ENCODE measurements around the gene GATA3.

DNA sequence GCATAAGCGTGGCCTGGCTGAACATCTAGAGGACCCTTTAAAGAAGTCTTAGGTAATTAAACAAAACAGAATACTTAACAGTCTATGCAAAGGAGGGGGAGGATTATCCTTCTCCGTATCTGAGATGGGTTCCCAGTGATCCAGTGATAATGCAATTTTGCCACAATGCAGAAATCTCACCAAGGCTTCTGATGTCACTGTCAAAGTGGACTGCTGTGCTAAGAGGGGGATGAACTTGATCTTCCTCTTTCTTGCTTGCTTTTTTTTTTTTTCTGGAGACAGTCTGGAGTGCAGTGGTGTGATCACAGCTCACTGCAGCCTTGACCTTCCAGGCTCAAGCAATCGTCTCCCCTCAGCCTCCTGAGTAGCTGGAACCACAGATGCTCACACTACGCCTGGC, 30.8 kb downstream of the GATA3 start:
- TF ChIP-seq EZH2 (IDR thresholded peaks at IDR 0.05; ENCODE audit: borderline replicate concordance) (no peak), EZH2phosphoT487 (IDR thresholded peaks at IDR 0.05; ENCODE audit: low read depth, severe bottlenecking, unreplicated experiment) (no peak)
- TF ChIP-seq, protein P1, sequence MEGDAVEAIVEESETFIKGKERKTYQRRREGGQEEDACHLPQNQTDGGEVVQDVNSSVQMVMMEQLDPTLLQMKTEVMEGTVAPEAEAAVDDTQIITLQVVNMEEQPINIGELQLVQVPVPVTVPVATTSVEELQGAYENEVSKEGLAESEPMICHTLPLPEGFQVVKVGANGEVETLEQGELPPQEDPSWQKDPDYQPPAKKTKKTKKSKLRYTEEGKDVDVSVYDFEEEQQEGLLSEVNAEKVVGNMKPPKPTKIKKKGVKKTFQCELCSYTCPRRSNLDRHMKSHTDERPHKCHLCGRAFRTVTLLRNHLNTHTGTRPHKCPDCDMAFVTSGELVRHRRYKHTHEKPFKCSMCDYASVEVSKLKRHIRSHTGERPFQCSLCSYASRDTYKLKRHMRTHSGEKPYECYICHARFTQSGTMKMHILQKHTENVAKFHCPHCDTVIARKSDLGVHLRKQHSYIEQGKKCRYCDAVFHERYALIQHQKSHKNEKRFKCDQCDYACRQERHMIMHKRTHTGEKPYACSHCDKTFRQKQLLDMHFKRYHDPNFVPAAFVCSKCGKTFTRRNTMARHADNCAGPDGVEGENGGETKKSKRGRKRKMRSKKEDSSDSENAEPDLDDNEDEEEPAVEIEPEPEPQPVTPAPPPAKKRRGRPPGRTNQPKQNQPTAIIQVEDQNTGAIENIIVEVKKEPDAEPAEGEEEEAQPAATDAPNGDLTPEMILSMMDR (IDR thresholded peaks at IDR 0.05; ENCODE audit: poor library complexity), result no peak

All from hepatocyte (in vitro differentiated cells).